Measurements from ENCODE around the gene MKNK1.
"Not testable (repeated sequence)": the region's sequence is repeated elsewhere in the genome, so short reads cannot be mapped to it uniquely, and the experiment has no call there.

Gene MKNK1

GRCh38 chr1:46653405-46653958 is 49.4 kb upstream of the MKNK1 start (continued):
- TF ChIP-seq PRDM6 (tag by site-specific recombination; IDR thresholded peaks at IDR 0.05) (peak; percentile 100), ZNF16 (tag by site-specific recombination; IDR thresholded peaks at IDR 0.05; ENCODE audit: low read depth) (no peak), ZSCAN30 (tag by site-specific recombination; IDR thresholded peaks at IDR 0.05) (0 out of 2 replicates have a peak, but pooled peaks have one; percentile 33), PRDM1 (tag by site-specific recombination; IDR thresholded peaks at IDR 0.05) (peak; percentile 70), ZNF2 (tag by site-specific recombination; IDR thresholded peaks at IDR 0.05) (no peak), ZNF10 (tag by site-specific recombination; IDR thresholded peaks at IDR 0.05) (no peak)

- TF ChIP-seq ZNF133 (tag by site-specific recombination; IDR thresholded peaks at IDR 0.05) = no peak
- no peak for TF ChIP-seq BCL6B (tag by site-specific recombination; IDR thresholded peaks at IDR 0.05)
- no peak for TF ChIP-seq ATF2 (tag by site-specific recombination; IDR thresholded peaks at IDR 0.05; ENCODE audit: low read depth)
- no peak for TF ChIP-seq ZFP3 (tag by site-specific recombination; IDR thresholded peaks at IDR 0.05; ENCODE audit: low read depth)
- TF ChIP-seq ZNF514 (tag by site-specific recombination; IDR thresholded peaks at IDR 0.05) = no peak
- TF ChIP-seq ZNF707 (tag by site-specific recombination; IDR thresholded peaks at IDR 0.05) = no peak
- no peak for TF ChIP-seq KLF10 (tag by site-specific recombination; IDR thresholded peaks at IDR 0.05)
- TF ChIP-seq ZSCAN18 (tag by site-specific recombination; IDR thresholded peaks at IDR 0.05) = no peak
- TF ChIP-seq SALL2 (tag by site-specific recombination; IDR thresholded peaks at IDR 0.05; ENCODE audit: borderline replicate concordance) = no peak
- no peak for TF ChIP-seq ZFHX2 (tag by site-specific recombination; conservative IDR thresholded peaks at IDR 0.05)
- Histone ChIP-seq H3K27ac (ENCODE audit: extremely low read depth, low read depth, low read length) (no peak overlapping the region), H3K4me3 (ENCODE audit: low read depth, low read length) (no peak overlapping the region), H3K36me3 (ENCODE audit: control insufficient read depth in 2 of 2, insufficient read depth in 1 of 2, low read length in 2 of 2) (peaks cover 25 to 87% of the 10 kb centered on the region in 2 experiments), H3K4me1 (ENCODE audit: control insufficient read depth, insufficient read depth, low read length) (no peaks in the 10 kb centered on the region), H3K9me3 (ENCODE audit: control insufficient read depth, insufficient read depth, low read depth, low read length) (no peaks in the 10 kb centered on the region)
- ChIA-PET POLR2A (no interaction called here), CTCF (no interaction called here)
These were observed 48.4 kb upstream of the MKNK1 start for GRCh38 chr1:46652321-46653100.

- H3K36me3 ChIP-seq (ENCODE audit: control insufficient read depth in 2 of 2, insufficient read depth in 1 of 2, low read length in 2 of 2) = peaks cover 23 to 83% of the 10 kb centered on the region in 2 experiments
- H3K4me3 ChIP-seq (ENCODE audit: low read depth, low read length); CTCF ChIA-PET; H3K27ac ChIP-seq (ENCODE audit: extremely low read depth, low read depth, low read length); POLR2A ChIA-PET; H3K9me3 ChIP-seq (ENCODE audit: control insufficient read depth, insufficient read depth, low read depth, low read length); H3K4me1 ChIP-seq (ENCODE audit: control insufficient read depth, insufficient read depth, low read length): not testable (repeated sequence)
- TF ChIP-seq ZNF580 (tag by site-specific recombination; IDR thresholded peaks at IDR 0.05) (0 out of 2 replicates have a peak, but pooled peaks have one; percentile 63), ZNF146 (tag by site-specific recombination; IDR thresholded peaks at IDR 0.05) (peak; percentile 89)
These were observed 47.1 kb upstream of the MKNK1 start for GRCh38 chr1:46651152-46651551.

All from HEK293 (cell line).